Stimulated activated CD4-positive, alpha-beta T cell treated with anti-CD3 and anti-CD28 coated beads, Interleukin-4, amount 100 ng/mL, for 1 hour (primary cell): ENCODE results near the gene TLCD4.
"Not testable (repeated sequence)": the region's sequence is repeated elsewhere in the genome, so short reads cannot be mapped to it uniquely, and the experiment has no call there.

ENCODE experiments used
- DNase-seq: peaks from one replicate; pipeline ENCODE4 v3.0.0-alpha.2; 2020

The TLCD4 gene

GRCh38 chr1:95096218-95096841 lies 20.8 kb upstream of the TLCD4 start:
- DNase-seq, result no peak

GRCh38 chr1:95097426-95097825 lies 19.7 kb upstream of the TLCD4 start:
- DNase-seq, result no peak

GRCh38 chr1:95098196-95098595 lies 19.0 kb upstream of the TLCD4 start:
- no peak for DNase-seq

GRCh38 chr1:95108792-95109191 lies 8.4 kb upstream of the TLCD4 start:
- no peak for DNase-seq

- no peak for DNase-seq
Observed at GRCh38 chr1:95111014-95111413, 6.1 kb upstream of the TLCD4 start.

GRCh38 chr1:95113684-95114083 lies 3.5 kb upstream of the TLCD4 start:
- DNase-seq, result no peak

GRCh38 chr1:95115708-95116137 lies 1.4 kb upstream of the TLCD4 start:
- no peak for DNase-seq

- DNase-seq, result peak; percentile 43
Observed at GRCh38 chr1:95116580-95117206, 462 bp upstream of the TLCD4 start.

GRCh38 chr1:95118067-95118499 lies 928 bp downstream of the TLCD4 start:
- DNase-seq, result no peak

- DNase-seq, result no peak
Observed at GRCh38 chr1:95118710-95119109, 1.6 kb downstream of the TLCD4 start.

GRCh38 chr1:95119273-95119672 lies 2.1 kb downstream of the TLCD4 start:
- no peak for DNase-seq

- no peak for DNase-seq
Observed at GRCh38 chr1:95122151-95122697, 5.1 kb downstream of the TLCD4 start.

- DNase-seq, result no peak
Observed at GRCh38 chr1:95124342-95124741, 7.2 kb downstream of the TLCD4 start.

- no peak for DNase-seq
Observed at GRCh38 chr1:95126366-95126765, 9.2 kb downstream of the TLCD4 start.

GRCh38 chr1:95126846-95127245 lies 9.7 kb downstream of the TLCD4 start:
- no peak for DNase-seq

GRCh38 chr1:95127380-95127779 lies 10.2 kb downstream of the TLCD4 start:
- no peak for DNase-seq

- DNase-seq, result no peak
Observed at GRCh38 chr1:95132762-95133161, 15.6 kb downstream of the TLCD4 start.

GRCh38 chr1:95133687-95134086 lies 16.5 kb downstream of the TLCD4 start:
- DNase-seq, result no peak

- no peak for DNase-seq
Observed at GRCh38 chr1:95138223-95138622, 21.1 kb downstream of the TLCD4 start.

GRCh38 chr1:95139039-95139438 lies 21.9 kb downstream of the TLCD4 start:
- no peak for DNase-seq

- no peak for DNase-seq
Observed at GRCh38 chr1:95140791-95141190, 23.6 kb downstream of the TLCD4 start.

GRCh38 chr1:95145493-95145892 lies 28.3 kb downstream of the TLCD4 start:
- DNase-seq, result no peak

- DNase-seq, result no peak
Observed at GRCh38 chr1:95146637-95147036, 29.5 kb downstream of the TLCD4 start.

GRCh38 chr1:95154096-95154495 lies 36.9 kb downstream of the TLCD4 start:
- DNase-seq, result no peak

- DNase-seq, result not testable (repeated sequence)
Observed at GRCh38 chr1:95165569-95165968, 48.4 kb downstream of the TLCD4 start.
